HCT116 (cell line): ENCODE data around the gene USP12. TPM values are rescaled to one million over a fixed set of nuclear protein-coding genes. Genes with fewer than 3 reads are reported as not detected.
A peak's percentile ranks its signal among the peaks of the same experiment; 100 is the strongest.

ENCODE experiments used
- ATAC-seq: fragments of 200-7000 bp; cut with Tn5 transposase; 2 replicates; pipeline ENCODE4 v1.9.1; 2020; ENCODE audit warnings: mild to moderate bottlenecking, moderate library complexity
- BruUV-seq: library from RNA; stranded (reverse); fragments of 400-500 nt; replicated peaks from 2 replicates; lab custom pipeline; 2021; lab: Mats Ljungman, UMichigan
- CTCF ChIA-PET: fragments of 300-600 bp; sonication (Branson Sonifier 250); formaldehyde crosslinking; loops from one replicate; lab custom pipeline; 2021; ENCODE audit warnings: antibody characterized with exemption; lab: Charles Lee
- POLR2A ChIA-PET: fragments of 300-600, 350-600 bp; sonication (Branson Sonifier 250); formaldehyde crosslinking; loops from one replicate; lab custom pipeline; 2021; ENCODE audit warnings: antibody characterized with exemption; lab: Charles Lee
- RAD21 ChIA-PET, 2 experiments: fragments of 300-600 bp; sonication (Branson Sonifier 250); formaldehyde crosslinking; loops; one replicate each; lab custom pipeline; 2023; ENCODE audit warnings: low total read pairs in 2 of 2; ENCODE audit not compliant: uncharacterized antibody in 2 of 2, unreplicated experiment in 2 of 2, low non-redundant PET in 1 of 2; lab: Charles Lee
- DNase-seq: peaks from one replicate; pipeline ENCODE4 v3.0.0-alpha.2; 2010; ENCODE audit warnings: low read depth, low spot score
- H2AFZ ChIP-seq: fragments of 200-600 bp; shearing (Covaris generic), sonication (generic); 2 replicates; pipeline ENCODE4 v1.6.1; 2017; ENCODE audit warnings: low read depth, mixed run types, mixed read lengths, antibody characterized with exemption, low read length; ENCODE audit not compliant: poor library complexity, severe bottlenecking
- H3K27ac ChIP-seq: 2 replicates; pipeline ENCODE4 v1.5.1; 2012; ENCODE audit warnings: low read depth, low read length
- H3K27me3 ChIP-seq: fragments of 200-600 bp; sonication (generic); 2 replicates; pipeline ENCODE4 v1.6.1; 2016; ENCODE audit warnings: mixed run types, low read length, mixed read lengths; ENCODE audit not compliant: insufficient read depth
- H3K36me3 ChIP-seq, 2 experiments: fragments of 200-500 bp in 1 of 2; fragments of 200-600 bp in 1 of 2; sonication (Bioruptor generic) in 1 of 2; sonication (generic) in 1 of 2; 2 replicates each; pipeline versions ENCODE4 v1.5.1 to v1.6.1; 2014 to 2016; ENCODE audit warnings: low read length in 2 of 2, inconsistent platforms in 1 of 2, mixed read lengths in 1 of 2, mixed run types in 1 of 2; ENCODE audit not compliant: insufficient read depth in 2 of 2, control insufficient read depth in 1 of 2
- H3K4me1 ChIP-seq, 2 experiments: fragments of 200-600 bp in 1 of 2; sonication (generic) in 1 of 2; 2 replicates each; pipeline versions ENCODE4 v1.5.1 to v1.6.1; 2012 to 2017; ENCODE audit warnings: low read length in 2 of 2, inconsistent platforms in 1 of 2, mild to moderate bottlenecking in 1 of 2, mixed read lengths in 1 of 2, mixed run types in 1 of 2, moderate library complexity in 1 of 2; ENCODE audit not compliant: insufficient read depth in 2 of 2, control insufficient read depth in 1 of 2
- H3K4me2 ChIP-seq: fragments of 200-600 bp; sonication (generic); 2 replicates; pipeline ENCODE4 v1.6.1; 2017; ENCODE audit warnings: mixed run types, low read length, mixed read lengths
- H3K4me3 ChIP-seq, 2 experiments: fragments of 200-600 bp in 1 of 2; sonication (generic) in 1 of 2; replicated peaks in 1 of 2; 2 replicates each; pipeline ENCODE4 v1.5.1; 2011 to 2016; ENCODE audit warnings: low read length in 2 of 2, control low read depth in 1 of 2, low read depth in 1 of 2, mild to moderate bottlenecking in 1 of 2, mixed read lengths in 1 of 2, mixed run types in 1 of 2
- H3K79me2 ChIP-seq: fragments of 200-600 bp; sonication (generic); 2 replicates; pipeline ENCODE4 v1.6.1; 2017; ENCODE audit warnings: mild to moderate bottlenecking, mixed run types, low read length, moderate library complexity, mixed read lengths; ENCODE audit not compliant: insufficient read depth
- H3K9ac ChIP-seq: fragments of 200-600 bp; sonication (generic); 2 replicates; pipeline ENCODE4 v1.6.1; 2016; ENCODE audit warnings: low read length, mixed read lengths
- H3K9me2 ChIP-seq: fragments of 200-600 bp; sonication (generic), shearing (Covaris generic); 2 replicates; pipeline ENCODE4 v1.6.1; 2017; ENCODE audit warnings: mixed run types, mild to moderate bottlenecking, moderate library complexity; ENCODE audit not compliant: insufficient read depth
- H3K9me3 ChIP-seq, 2 experiments: fragments of 200-500 bp in 1 of 2; fragments of 200-600 bp in 1 of 2; sonication (Bioruptor generic) in 1 of 2; sonication (generic) in 1 of 2; 2 replicates each; pipeline ENCODE4 v1.6.1; 2014 to 2017; ENCODE audit warnings: low read length in 2 of 2, mixed read lengths in 2 of 2, inconsistent platforms in 1 of 2, low read depth in 1 of 2, mild to moderate bottlenecking in 1 of 2, mixed run types in 1 of 2, moderate library complexity in 1 of 2; ENCODE audit not compliant: control insufficient read depth in 1 of 2, insufficient read depth in 1 of 2
- H4K20me1 ChIP-seq: fragments of 200-600 bp; sonication (generic), shearing (Covaris generic); 2 replicates; pipeline ENCODE4 v1.6.1; 2017; ENCODE audit warnings: mixed run types, mild to moderate bottlenecking, moderate library complexity; ENCODE audit not compliant: insufficient read depth
- EGR1 ChIP-seq: IDR thresholded peaks from 2 replicates; pipeline ENCODE4 v1.6.1; 2012; ENCODE audit warnings: low read depth
- ELF1 ChIP-seq: IDR thresholded peaks from 2 replicates; pipeline ENCODE4 v1.6.1; 2012; ENCODE audit warnings: low read depth, borderline replicate concordance
- JUND ChIP-seq: IDR thresholded peaks from 2 replicates; pipeline ENCODE4 v1.6.1; 2012
- POLR2A ChIP-seq: IDR thresholded peaks from 2 replicates; pipeline ENCODE4 v1.7.0; 2011; ENCODE audit warnings: borderline replicate concordance; ENCODE audit not compliant: insufficient read depth, insufficient read length; ENCODE audit errors: extremely low read depth
- SP1 ChIP-seq: IDR thresholded peaks from 2 replicates; pipeline ENCODE4 v1.6.1; 2012; ENCODE audit warnings: low read depth
- SRF ChIP-seq: IDR thresholded peaks from 2 replicates; pipeline ENCODE4 v1.6.1; 2012; ENCODE audit warnings: low read depth
- intact Hi-C: fragments of 100-400 bp; cut with micrococcal nuclease; formaldehyde crosslinking; loops from 2 replicates; pipeline ENCODE4 v1.10.0; 2022
- total RNA-seq: library from RNA; stranded (reverse); gene quantifications from one replicate; pipeline ENCODE4 v1.2.1, GENCODE V29; 2021; ENCODE audit not compliant: unreplicated experiment
- TF ChIP-seq, protein P1 (sequence below), 3 experiments: fragments of 200-600 bp in 1 of 3; sonication (generic) in 1 of 3; IDR thresholded peaks in 2 of 3; conservative IDR thresholded peaks in 1 of 3; 2 replicates each; pipeline ENCODE4 v1.5.1; 2012 to 2017; ENCODE audit warnings: low read depth in 2 of 3, low read length in 2 of 3, antibody characterized with exemption in 1 of 3, borderline replicate concordance in 1 of 3, control low read depth in 1 of 3, mild to moderate bottlenecking in 1 of 3, mixed read lengths in 1 of 3, mixed run types in 1 of 3, moderate library complexity in 1 of 3; ENCODE audit not compliant: insufficient read depth in 1 of 3
- TF ChIP-seq, protein P2 (sequence below): IDR thresholded peaks from 2 replicates; pipeline ENCODE4 v1.6.1; 2011; ENCODE audit warnings: mild to moderate bottlenecking, low read length, moderate library complexity; ENCODE audit not compliant: insufficient replicate concordance; ENCODE audit errors: extremely low read depth

The USP12 gene
- total RNA-seq, 1 experiment from 2014 or later: 28.3 TPM

DNA sequence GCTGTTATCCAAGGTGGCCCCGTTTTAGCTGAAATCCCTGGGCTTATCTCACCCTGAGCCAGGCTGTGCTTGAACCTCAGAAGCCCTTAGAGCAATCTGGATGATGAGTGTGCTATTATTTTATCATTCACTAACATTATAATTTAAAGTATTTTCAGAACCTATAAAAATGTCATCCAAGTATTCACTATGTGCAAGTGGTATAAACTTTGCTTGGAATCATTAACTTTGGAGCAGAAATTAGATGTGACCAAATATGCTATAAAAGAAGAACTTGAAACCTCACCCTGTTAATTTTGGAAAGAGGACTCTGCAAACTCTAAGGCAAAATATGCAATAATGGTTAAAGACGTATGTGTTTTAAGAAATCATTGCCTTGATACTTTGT lies 147.5 kb downstream of the USP12 start:
- H4K20me1 ChIP-seq: no peaks in the 10 kb centered on the region
- no peaks in the 10 kb centered on the region for H3K79me2 ChIP-seq
- no peaks in the 10 kb centered on the region for H3K36me3 ChIP-seq
- no peaks in the 10 kb centered on the region for H3K9me2 ChIP-seq
- POLR2A ChIA-PET: no interaction called here
- H2AFZ ChIP-seq: no peak overlapping the region
- no peak for ATAC-seq
- TF ChIP-seq JUND (no peak), ELF1 (no peak)
- TF ChIP-seq, protein P1, sequence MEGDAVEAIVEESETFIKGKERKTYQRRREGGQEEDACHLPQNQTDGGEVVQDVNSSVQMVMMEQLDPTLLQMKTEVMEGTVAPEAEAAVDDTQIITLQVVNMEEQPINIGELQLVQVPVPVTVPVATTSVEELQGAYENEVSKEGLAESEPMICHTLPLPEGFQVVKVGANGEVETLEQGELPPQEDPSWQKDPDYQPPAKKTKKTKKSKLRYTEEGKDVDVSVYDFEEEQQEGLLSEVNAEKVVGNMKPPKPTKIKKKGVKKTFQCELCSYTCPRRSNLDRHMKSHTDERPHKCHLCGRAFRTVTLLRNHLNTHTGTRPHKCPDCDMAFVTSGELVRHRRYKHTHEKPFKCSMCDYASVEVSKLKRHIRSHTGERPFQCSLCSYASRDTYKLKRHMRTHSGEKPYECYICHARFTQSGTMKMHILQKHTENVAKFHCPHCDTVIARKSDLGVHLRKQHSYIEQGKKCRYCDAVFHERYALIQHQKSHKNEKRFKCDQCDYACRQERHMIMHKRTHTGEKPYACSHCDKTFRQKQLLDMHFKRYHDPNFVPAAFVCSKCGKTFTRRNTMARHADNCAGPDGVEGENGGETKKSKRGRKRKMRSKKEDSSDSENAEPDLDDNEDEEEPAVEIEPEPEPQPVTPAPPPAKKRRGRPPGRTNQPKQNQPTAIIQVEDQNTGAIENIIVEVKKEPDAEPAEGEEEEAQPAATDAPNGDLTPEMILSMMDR (IDR thresholded peaks at IDR 0.05 in 2 of 3, conservative IDR thresholded peaks at IDR 0.05 in 1 of 3; ENCODE audit: borderline replicate concordance in 1 of 3, insufficient read depth in 1 of 3, low read depth in 2 of 3, low read length in 2 of 3): no peak
- RAD21 ChIA-PET: no interaction called here
- no peak for DNase-seq
- CTCF ChIA-PET: no interaction called here
- intact Hi-C loops: no loop called here
- no peak overlapping the region for H3K27ac ChIP-seq
- no peaks in the 10 kb centered on the region for H3K27me3 ChIP-seq
- no TSS peak for BruUV-seq
- H3K4me2 ChIP-seq: no peak overlapping the region
- H3K4me3 ChIP-seq: no peak overlapping the region
- peaks cover 0 to 8% of the 10 kb centered on the region in 2 experiments; a peak in 1 of 4 replicates for H3K4me1 ChIP-seq
- no peaks in the 10 kb centered on the region for H3K9me3 ChIP-seq
- no peak overlapping the region for H3K9ac ChIP-seq

DNA sequence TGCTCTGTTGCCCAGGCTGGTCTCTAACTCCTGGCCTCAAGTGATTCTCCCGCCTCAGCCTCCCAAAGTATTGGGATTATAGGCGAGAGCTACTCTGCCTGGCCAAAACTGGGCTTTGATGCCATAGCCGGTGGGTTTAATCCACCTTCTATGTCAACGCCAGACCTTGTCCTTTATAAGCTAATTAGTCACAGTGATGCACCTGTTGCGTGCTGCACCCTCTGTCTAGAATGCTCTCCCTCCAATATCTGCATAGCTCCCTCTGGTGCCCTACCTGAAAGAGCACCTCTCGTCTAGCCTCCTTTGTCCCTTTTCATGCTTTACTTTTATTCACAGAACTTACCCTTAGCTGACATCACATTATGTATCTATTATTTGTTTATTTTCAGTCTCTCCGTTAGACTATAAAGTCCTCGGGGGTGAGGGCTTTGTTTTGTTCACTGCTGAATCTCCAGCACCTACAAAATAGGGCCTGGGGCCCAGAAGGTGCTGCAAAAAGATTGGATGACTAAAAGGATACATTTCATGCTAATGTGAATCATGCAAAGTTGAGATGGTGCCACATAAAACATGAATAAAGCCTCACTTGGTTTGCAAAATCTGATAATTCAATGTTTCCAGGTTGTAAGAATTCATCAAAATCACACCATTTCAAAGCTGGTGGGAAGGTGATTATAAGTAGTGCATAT lies 148.1 kb downstream of the USP12 start:
- intact Hi-C loops: no loop called here
- no peak for DNase-seq
- no peak overlapping the region for H3K27ac ChIP-seq

More for the DNA sequence above, 148.1 kb downstream of the USP12 start:
- Histone ChIP-seq H3K9me3 (no peaks in the 10 kb centered on the region), H3K4me2 (no peak overlapping the region), H4K20me1 (no peaks in the 10 kb centered on the region), H2AFZ (no peak overlapping the region), H3K36me3 (no peaks in the 10 kb centered on the region), H3K9ac (no peak overlapping the region), H3K9me2 (no peaks in the 10 kb centered on the region), H3K4me1 (peaks cover 0 to 8% of the 10 kb centered on the region in 2 experiments; a peak in 1 of 4 replicates), H3K27me3 (no peaks in the 10 kb centered on the region), H3K4me3 (no peak overlapping the region), H3K79me2 (no peaks in the 10 kb centered on the region)
- ChIA-PET RAD21 (no interaction called here), CTCF (no interaction called here), POLR2A (interaction anchor here (1.0 to 1.3 kb wide), 2 partner anchors 10 to 17 kb away, joined by 3 read pairs; no protein-coding TSS in a partner anchor)
- 0 out of 2 replicates have a peak, but pooled peaks have one; percentile 38 for ATAC-seq
- BruUV-seq: no TSS peak
- TF ChIP-seq POLR2A (no peak), SRF (no peak), EGR1 (no peak), SP1 (no peak)
- TF ChIP-seq, protein P1 (IDR thresholded peaks at IDR 0.05 in 2 of 3, conservative IDR thresholded peaks at IDR 0.05 in 1 of 3; ENCODE audit: borderline replicate concordance in 1 of 3, insufficient read depth in 1 of 3, low read depth in 2 of 3, low read length in 2 of 3): 0 out of 6 replicates have a peak, but pooled peaks of 1 of the 3 experiments have one; percentile 5
- TF ChIP-seq, protein P2, sequence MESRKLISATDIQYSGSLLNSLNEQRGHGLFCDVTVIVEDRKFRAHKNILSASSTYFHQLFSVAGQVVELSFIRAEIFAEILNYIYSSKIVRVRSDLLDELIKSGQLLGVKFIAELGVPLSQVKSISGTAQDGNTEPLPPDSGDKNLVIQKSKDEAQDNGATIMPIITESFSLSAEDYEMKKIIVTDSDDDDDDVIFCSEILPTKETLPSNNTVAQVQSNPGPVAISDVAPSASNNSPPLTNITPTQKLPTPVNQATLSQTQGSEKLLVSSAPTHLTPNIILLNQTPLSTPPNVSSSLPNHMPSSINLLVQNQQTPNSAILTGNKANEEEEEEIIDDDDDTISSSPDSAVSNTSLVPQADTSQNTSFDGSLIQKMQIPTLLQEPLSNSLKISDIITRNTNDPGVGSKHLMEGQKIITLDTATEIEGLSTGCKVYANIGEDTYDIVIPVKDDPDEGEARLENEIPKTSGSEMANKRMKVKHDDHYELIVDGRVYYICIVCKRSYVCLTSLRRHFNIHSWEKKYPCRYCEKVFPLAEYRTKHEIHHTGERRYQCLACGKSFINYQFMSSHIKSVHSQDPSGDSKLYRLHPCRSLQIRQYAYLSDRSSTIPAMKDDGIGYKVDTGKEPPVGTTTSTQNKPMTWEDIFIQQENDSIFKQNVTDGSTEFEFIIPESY: no peak
